Measurements from ENCODE around the gene RTKN. TPM values are rescaled to one million over a fixed set of nuclear protein-coding genes. Genes with fewer than 3 reads are reported as not detected.

RTKN gene
- total and polyA plus RNA-seq, 2 of the 13 experiments (the other 11 are each of a cell fraction or from before 2014, with no cell fraction given): 159 to 166 TPM

DNA sequence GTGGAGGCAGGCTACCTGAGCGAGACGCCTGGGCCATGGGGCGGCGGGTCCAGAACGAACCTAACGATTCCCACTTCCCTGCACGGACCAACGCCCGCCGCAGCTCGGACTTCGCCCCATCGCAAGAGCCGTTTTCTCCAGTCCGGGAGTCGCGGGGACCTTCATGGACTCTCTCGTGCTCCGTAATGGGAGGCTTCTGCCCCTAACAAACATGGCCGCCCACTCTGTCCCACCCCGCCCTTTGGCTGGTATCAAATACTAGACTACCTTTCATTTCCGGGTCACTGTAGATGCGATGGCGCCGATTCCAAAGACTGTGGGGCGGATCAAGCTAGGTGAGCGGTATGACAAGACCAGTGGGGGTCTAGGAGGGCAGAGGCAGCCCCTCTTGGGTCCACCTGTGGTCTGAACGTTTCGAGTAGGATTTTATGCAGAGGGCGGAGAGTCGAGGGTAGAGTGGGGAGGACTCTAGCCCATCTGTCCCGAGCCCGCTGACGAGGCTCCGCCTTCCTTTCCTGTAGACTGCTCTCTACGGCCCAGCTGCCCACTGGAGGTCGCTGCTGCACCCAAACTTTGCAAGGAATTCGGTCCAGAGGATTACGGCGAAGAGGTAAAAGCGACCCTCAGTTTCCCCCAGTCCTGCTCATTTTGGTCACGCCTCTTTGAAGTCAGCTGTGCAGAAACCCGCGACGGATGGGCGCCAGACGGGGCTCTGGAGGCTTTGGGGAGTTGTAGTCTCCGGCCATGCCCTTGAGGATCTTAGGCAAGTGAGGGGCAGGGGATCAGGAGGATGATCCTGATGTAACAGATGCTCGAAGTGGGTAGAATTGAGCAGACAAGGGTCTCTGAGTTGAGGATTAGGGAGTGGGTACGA is 41.3 kb upstream of the RTKN start, which contains the start of the genes CCDC142 and TTC31 (continued):
- TF ChIP-seq ZZZ3 (CRISPR knock-in tag; IDR thresholded peaks at IDR 0.05; ENCODE audit: borderline replicate concordance): no peak
- TF ChIP-seq POGZ (CRISPR knock-in tag; IDR thresholded peaks at IDR 0.05): no peak; the same call in 1 of the 2 replicates
- TF ChIP-seq RFXANK (CRISPR knock-in tag; IDR thresholded peaks at IDR 0.05): peak; percentile 76
- TF ChIP-seq SP5 (CRISPR knock-in tag; IDR thresholded peaks at IDR 0.05; ENCODE audit: borderline replicate concordance, low read depth): peak; percentile 83
- TF ChIP-seq EZH2 (conservative IDR thresholded peaks at IDR 0.05; ENCODE audit: low read depth, low read length): no peak
- 0 out of 2 replicates have a peak, but pooled peaks have one; percentile 44 for TF ChIP-seq ZNF660 (CRISPR knock-in tag; IDR thresholded peaks at IDR 0.05; ENCODE audit: borderline replicate concordance, low read depth)
- no peak for TF ChIP-seq CBX2 (IDR thresholded peaks at IDR 0.05; ENCODE audit: low read depth, low read length)
- no peak for TF ChIP-seq CBX2 (CRISPR knock-in tag; IDR thresholded peaks at IDR 0.05; ENCODE audit: low read depth)
- TF ChIP-seq HNRNPL (IDR thresholded peaks at IDR 0.05; ENCODE audit: low read depth, low read length): 0 out of 2 replicates have a peak, but pooled peaks have one; percentile 67
- TF ChIP-seq, protein P1, sequence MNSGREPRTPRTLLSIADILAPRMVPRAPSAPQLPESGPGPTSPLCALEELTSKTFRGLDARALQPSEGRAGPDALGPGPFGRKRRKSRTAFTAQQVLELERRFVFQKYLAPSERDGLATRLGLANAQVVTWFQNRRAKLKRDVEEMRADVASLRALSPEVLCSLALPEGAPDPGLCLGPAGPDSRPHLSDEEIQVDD (CRISPR knock-in tag; IDR thresholded peaks at IDR 0.05; ENCODE audit: borderline replicate concordance): no peak
- TF ChIP-seq, protein P2, sequence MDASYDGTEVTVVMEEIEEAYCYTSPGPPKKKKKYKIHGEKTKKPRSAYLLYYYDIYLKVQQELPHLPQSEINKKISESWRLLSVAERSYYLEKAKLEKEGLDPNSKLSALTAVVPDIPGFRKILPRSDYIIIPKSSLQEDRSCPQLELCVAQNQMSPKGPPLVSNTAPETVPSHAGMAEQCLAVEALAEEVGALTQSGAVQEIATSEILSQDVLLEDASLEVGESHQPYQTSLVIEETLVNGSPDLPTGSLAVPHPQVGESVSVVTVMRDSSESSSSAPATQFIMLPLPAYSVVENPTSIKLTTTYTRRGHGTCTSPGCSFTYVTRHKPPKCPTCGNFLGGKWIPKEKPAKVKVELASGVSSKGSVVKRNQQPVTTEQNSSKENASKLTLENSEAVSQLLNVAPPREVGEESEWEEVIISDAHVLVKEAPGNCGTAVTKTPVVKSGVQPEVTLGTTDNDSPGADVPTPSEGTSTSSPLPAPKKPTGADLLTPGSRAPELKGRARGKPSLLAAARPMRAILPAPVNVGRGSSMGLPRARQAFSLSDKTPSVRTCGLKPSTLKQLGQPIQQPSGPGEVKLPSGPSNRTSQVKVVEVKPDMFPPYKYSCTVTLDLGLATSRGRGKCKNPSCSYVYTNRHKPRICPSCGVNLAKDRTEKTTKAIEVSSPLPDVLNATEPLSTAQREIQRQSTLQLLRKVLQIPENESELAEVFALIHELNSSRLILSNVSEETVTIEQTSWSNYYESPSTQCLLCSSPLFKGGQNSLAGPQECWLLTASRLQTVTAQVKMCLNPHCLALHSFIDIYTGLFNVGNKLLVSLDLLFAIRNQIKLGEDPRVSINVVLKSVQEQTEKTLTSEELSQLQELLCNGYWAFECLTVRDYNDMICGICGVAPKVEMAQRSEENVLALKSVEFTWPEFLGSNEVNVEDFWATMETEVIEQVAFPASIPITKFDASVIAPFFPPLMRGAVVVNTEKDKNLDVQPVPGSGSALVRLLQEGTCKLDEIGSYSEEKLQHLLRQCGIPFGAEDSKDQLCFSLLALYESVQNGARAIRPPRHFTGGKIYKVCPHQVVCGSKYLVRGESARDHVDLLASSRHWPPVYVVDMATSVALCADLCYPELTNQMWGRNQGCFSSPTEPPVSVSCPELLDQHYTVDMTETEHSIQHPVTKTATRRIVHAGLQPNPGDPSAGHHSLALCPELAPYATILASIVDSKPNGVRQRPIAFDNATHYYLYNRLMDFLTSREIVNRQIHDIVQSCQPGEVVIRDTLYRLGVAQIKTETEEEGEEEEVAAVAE (CRISPR knock-in tag; IDR thresholded peaks at IDR 0.05; ENCODE audit: borderline replicate concordance): peak; percentile 53; the same call in 1 of the 2 replicates
- TF ChIP-seq, protein P3, sequence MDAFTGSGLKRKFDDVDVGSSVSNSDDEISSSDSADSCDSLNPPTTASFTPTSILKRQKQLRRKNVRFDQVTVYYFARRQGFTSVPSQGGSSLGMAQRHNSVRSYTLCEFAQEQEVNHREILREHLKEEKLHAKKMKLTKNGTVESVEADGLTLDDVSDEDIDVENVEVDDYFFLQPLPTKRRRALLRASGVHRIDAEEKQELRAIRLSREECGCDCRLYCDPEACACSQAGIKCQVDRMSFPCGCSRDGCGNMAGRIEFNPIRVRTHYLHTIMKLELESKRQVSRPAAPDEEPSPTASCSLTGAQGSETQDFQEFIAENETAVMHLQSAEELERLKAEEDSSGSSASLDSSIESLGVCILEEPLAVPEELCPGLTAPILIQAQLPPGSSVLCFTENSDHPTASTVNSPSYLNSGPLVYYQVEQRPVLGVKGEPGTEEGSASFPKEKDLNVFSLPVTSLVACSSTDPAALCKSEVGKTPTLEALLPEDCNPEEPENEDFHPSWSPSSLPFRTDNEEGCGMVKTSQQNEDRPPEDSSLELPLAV (CRISPR knock-in tag; conservative IDR thresholded peaks at IDR 0.05; ENCODE audit: low read depth): no peak
- TF ChIP-seq, protein P4, sequence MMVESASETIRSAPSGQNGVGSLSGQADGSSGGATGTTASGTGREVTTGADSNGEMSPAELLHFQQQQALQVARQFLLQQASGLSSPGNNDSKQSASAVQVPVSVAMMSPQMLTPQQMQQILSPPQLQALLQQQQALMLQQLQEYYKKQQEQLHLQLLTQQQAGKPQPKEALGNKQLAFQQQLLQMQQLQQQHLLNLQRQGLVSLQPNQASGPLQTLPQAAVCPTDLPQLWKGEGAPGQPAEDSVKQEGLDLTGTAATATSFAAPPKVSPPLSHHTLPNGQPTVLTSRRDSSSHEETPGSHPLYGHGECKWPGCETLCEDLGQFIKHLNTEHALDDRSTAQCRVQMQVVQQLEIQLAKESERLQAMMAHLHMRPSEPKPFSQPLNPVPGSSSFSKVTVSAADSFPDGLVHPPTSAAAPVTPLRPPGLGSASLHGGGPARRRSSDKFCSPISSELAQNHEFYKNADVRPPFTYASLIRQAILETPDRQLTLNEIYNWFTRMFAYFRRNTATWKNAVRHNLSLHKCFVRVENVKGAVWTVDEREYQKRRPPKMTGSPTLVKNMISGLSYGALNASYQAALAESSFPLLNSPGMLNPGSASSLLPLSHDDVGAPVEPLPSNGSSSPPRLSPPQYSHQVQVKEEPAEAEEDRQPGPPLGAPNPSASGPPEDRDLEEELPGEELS (CRISPR knock-in tag; IDR thresholded peaks at IDR 0.05): peak; percentile 70
- no peak; the same call in 1 of the 2 replicates for TF ChIP-seq ZFP37 (CRISPR knock-in tag; IDR thresholded peaks at IDR 0.05; ENCODE audit: borderline replicate concordance)
- TF ChIP-seq ISX (CRISPR knock-in tag; conservative IDR thresholded peaks at IDR 0.05): no peak
- TF ChIP-seq DNMT3B (CRISPR knock-in tag; conservative IDR thresholded peaks at IDR 0.05): no peak
- peak; percentile 26 for TF ChIP-seq ZMAT3 (CRISPR knock-in tag; conservative IDR thresholded peaks at IDR 0.05)
- TF ChIP-seq NFIB (CRISPR knock-in tag; IDR thresholded peaks at IDR 0.05; ENCODE audit: borderline replicate concordance): 0 out of 2 replicates have a peak, but pooled peaks have one; percentile 10
- peak; percentile 91; the same call in 1 of the 2 replicates for TF ChIP-seq ZNF746 (CRISPR knock-in tag; IDR thresholded peaks at IDR 0.05)
- TF ChIP-seq ZEB1 (IDR thresholded peaks at IDR 0.05; ENCODE audit: insufficient replicate concordance, low read depth): peak; percentile 33
- TF ChIP-seq CCDC6 (CRISPR knock-in tag; IDR thresholded peaks at IDR 0.05): peak; percentile 82
